SU-DHL-6 (cell line): ENCODE data around the gene CLSTN2.

Experiments used
- CTCF ChIP-seq: fragments of 200-600 bp; sonication (generic); IDR thresholded peaks from one replicate; pipeline ENCODE4 v1.5.1; 2017; ENCODE audit warnings: antibody characterized with exemption, mild to moderate bottlenecking, low read length, moderate library complexity; ENCODE audit not compliant: insufficient read depth, poor library complexity, severe bottlenecking
- EZH2phosphoT487 ChIP-seq: fragments of 200-600 bp; sonication (generic), shearing (Covaris generic); conservative IDR thresholded peaks from 2 replicates; pipeline ENCODE4 v1.6.1; 2018; ENCODE audit warnings: mild to moderate bottlenecking, antibody characterized with exemption, low read length, moderate library complexity, mixed read lengths

- TF ChIP-seq CTCF (no peak), EZH2phosphoT487 (no peak)
These were observed 574.5 kb downstream of the CLSTN2 start for GRCh38 chr3:140509534-140509933.
